HG03460 (cell line): ENCODE results near the gene GPC5.

Source experiments
- ATAC-seq: cut with Tn5 transposase; IDR thresholded peaks from one replicate; pipeline ENCODE4 v1.9.1; 2021; ENCODE audit not compliant: unreplicated experiment

The GPC5 gene

DNA sequence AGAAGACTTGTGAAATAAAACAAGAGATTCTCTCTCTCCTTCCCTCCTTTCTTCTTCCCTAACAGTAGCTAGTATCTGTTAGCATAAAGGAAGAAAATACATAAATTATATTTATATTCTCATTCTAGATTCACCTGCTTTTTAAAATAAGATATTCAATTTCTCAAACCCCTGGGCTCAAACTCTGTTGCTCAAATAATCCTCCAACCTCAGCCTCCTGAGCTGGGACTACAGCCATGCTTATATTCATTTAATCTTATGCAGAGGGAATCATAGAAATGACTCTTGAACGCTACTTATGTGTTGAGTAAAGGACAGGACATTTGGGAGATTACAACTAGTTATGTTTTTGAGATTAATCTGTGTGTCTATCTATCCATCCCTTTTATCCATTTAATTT lies 56.2 kb downstream of the GPC5 start:
- no peak for ATAC-seq

DNA sequence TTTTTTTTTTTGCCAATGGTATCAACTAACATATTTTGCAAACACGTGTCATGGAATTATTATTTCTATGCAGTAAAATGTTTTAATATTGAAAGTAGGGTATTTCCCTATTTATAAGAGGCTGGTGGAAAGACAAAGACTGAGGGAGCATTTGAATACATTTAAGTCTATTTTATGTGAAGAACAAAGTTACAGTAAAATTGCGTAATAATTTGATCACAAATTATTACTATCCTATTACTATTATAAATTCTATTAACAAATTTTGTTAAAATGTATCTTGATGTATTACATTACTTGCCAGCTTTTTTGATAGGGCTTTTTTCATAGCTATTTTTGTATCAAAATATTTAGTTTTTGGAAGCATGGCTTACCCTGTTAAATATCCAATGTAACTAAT lies 58.4 kb downstream of the GPC5 start:
- no peak for ATAC-seq

DNA sequence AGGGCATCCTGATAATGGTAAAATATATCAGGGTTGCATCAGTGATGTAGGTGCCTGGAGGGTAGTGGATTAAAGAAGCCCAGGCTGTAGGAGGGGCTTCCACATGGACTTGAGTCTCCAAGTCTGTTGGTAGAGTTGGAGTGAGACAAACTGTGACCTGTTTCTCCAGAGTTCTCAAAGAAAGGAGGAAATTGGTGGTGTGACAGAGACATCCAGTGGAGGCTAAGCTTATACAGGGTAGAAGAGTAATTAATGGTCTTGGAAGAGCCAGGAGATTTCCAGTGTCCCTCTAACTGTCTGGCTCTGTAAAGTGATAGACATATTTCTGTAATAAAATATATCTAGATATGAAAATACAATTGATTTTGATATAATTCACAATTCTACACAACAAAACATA lies 61.1 kb downstream of the GPC5 start:
- ATAC-seq: no peak

DNA sequence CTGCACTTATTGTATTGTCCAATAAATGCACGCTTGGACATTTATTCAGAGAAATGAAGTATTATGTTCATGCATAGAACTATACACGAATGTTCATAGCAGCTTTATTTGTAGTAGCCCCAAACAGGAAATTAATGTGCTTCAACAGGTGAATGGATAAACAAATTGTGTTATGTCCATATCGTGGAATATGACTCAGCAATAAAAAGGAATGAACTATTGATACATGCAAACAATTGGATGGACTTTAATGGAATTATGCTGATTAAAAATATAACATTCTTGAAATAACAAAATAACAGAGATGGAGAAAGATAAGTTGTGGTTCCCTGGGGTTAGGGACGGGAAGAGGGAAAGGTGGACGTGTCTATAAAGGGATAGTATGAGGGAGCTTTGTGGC lies 65.9 kb downstream of the GPC5 start:
- ATAC-seq: no peak

DNA sequence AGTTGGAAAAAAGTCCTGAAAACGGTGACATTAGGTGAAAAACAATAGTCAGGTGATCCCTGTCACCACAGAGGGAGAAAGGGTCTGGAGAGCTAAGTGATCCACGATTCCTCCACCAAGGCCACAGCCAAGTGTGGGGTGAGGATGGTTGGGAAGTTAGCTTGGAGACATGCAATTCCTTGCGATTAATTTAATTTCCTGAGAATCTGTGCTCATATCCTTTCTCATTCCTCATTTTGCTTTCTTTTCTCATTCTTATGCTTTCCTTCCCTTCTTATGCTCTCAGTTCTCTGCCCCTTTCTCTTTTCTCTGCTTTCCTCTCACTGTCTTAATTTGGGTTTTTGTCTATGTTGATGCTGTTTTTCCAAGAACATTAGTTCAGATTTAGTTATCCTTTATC lies 68.8 kb downstream of the GPC5 start:
- no peak for ATAC-seq

DNA sequence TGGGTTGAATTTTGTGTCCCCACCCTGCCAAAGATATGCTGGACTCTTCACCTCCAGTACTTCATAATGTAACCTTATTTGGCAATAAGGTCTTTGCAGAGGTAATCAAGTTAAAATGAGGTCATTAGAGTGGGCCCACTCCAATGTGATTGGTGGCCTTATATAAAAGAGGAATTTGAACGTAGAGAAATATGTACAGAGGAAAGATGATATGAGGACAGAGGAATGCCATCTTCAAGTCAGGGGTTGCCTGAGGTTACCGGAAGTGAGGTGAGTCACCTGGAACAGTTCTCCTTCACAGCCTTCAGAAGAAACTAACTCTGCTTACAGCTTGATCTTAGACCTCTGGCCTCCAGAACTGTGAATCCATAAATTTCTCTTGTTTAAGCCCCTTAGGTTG lies 69.9 kb downstream of the GPC5 start:
- no peak for ATAC-seq

DNA sequence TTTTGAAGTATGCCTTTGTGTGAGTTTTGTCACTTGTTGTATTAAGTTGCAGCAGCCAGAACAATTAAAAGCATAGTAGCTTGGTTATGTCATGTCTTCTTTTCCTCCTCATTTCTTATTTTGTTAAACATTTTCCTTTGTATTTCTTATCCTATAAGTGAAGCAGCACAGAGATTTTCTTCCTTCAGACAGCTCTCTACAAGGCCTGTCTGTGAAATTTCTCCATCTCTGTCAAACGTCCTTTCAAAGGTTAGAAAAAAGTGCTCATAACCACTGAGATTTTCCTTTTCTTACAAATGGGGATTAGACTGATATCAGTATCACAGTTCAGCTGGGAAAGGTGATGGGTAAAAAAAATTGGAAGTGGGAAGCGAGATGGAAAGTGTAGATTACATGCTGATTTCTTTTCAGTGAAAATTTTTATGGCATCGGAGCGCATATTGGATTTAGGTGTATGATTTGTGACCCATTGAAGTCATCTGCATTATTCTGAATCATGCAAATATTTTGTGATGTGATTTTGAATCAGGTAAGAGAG lies 71.7 kb downstream of the GPC5 start:
- no peak for ATAC-seq

DNA sequence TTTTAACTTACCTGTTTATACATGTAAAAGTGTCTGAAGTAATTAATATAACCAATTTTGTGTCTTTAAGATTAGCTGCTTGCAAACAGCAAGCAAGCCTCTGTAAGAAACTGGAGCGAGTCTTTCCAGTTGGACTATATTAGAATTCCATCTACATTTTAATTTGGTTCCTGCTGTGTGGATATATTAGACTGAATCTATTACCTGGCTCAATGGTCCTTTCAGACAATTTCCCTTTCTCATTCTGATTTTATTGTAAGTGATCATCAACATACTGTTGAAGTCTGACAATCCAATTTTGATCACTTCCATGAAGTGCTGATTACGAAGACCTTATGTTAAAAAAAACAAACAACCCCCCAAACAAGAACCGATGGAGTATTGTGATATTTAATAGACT lies 72.3 kb downstream of the GPC5 start:
- ATAC-seq: no peak

DNA sequence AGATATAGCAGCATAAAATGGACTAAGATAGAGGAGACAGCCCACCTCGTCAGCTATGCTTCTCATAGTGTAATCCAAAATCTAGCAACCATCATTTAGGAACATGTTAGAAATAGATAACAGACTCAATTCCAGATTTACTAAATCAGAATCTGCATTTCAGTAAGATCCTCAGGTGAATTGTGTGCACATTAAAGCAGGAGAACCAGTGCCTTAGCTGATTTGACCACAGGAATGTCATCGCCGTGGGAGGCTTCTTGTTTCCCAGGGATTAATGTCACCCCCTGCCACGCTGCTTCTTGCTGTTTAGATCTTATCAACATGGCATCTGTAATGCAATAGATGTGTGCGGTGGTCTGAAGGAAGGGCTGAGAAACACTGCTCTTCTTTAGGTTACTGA lies 84.0 kb downstream of the GPC5 start:
- ATAC-seq: no peak

DNA sequence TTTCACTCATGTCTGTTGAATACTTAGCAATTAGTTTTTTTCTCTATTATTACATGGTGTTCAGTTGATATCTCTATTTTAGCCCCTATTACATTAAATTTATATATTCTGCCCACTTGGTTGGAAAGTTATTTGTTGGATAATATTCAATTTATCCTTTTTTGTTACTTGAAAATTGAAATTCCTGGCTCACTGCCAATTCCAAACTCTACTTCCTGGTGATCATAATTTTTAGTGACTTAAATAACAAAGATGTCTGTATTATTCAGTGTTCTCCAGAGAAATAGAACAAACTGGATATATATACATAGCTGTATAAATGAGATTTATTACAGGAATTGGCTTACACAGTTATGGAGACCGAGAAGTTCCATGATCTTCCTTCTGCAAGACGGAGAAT lies 93.6 kb downstream of the GPC5 start:
- no peak for ATAC-seq

DNA sequence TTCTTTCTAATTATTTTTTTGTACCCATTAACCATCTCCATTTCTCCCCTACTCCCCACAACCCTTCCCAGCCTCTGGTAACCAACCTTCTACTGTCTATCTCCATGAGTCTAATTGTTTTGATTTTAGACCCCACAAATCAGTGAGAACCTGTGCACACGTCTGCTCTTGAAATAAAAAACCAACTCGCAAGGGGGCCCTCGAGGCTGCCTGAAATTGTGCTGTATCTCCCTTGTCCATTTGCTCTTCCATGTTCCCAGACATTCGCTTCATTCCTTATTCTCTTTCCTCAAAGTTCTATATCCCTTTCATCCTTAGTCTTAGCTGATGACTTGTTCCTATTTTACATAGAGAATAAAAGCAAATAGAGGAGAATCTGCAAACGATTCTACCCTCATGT lies 95.0 kb downstream of the GPC5 start:
- ATAC-seq: no peak

DNA sequence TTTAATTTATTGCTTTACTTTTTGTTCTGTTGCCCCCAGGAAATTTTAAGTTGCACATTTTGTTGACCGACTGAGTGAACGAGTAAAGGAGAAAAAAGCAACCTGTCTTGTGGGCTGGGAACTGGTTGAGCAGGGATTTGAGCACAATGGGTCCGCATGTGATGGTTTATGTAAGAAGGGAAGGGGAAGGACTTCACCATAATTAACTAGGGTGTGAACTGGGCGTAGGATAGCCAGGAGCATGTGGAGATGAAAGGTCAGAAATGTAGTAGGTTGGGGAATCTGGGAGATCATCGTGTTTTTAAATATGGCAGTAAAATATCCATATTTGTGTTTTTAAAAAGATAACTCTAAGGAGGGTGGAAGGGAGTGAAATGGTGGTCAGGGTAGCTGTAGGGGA lies 99.9 kb downstream of the GPC5 start:
- no peak for ATAC-seq

DNA sequence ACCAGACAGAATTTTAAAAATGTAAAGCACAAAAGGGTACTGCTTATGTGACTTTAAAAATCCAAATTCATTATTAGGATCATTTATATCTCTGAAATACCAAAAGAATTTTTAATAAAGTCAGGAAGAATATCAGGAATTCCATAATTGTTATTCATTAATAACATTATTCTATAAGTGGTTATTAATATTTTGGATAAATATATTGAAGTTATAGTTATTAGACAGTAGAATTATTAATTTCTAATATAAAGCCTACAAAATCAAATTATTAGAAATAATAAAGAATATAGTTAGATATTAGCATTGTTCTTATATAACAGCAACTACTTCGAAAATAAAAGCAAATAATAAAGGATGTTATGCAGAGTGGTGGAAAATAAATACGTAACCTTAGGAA lies 105.8 kb downstream of the GPC5 start:
- ATAC-seq: no peak

DNA sequence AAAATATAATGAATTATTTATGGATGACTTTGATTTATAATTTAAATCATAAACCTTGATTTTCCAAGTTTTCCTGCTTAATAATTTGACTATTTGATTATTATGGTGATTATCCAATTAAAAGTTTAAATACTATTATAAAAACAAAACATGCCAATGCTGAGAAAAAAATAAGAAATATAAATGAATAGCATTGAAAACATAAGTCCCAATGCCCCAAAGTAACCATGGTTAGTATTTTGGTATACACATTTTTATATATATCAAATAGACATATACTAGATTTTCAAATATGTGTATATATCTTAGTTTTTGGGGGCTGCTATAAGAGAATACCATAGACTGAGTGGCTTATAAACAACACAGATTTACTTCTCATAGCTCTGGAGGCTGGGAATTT lies 108.3 kb downstream of the GPC5 start:
- ATAC-seq: no peak

DNA sequence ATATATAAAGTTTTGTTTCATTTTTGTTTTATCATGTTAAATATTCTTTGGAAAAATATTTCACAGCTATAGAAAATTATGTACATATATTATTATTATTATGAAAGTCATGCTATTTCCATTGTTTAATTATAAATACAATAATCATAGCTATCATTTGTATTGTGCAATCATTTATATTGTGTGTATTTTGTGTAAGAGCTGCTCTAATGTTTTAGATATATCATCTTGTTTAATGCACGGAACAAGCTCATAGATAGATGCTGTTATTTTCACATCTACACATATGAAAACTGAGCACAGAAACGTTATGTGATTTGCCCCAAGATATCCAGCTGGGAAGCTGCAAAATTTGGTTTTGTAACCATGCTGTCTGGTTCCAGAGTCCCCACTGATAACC lies 111.6 kb downstream of the GPC5 start:
- ATAC-seq: no peak

DNA sequence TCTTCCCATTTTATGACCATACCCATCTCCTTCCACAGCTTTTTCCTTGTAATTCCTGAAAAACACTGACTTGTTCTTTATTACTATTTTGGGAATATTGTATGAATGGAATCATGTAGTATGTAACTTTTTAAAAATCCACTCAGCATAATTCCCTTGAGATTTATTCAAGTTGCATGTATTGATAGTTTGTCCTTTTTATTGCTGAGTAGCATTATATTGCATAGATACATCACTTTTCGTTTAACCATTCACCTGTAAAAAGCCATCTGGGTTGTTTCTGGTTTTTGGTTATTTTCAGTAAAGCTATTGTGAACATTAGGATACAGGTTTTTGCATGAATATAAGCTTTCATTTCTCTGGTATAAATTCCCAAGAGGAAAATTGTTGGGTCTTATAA lies 115.4 kb downstream of the GPC5 start:
- no peak for ATAC-seq

DNA sequence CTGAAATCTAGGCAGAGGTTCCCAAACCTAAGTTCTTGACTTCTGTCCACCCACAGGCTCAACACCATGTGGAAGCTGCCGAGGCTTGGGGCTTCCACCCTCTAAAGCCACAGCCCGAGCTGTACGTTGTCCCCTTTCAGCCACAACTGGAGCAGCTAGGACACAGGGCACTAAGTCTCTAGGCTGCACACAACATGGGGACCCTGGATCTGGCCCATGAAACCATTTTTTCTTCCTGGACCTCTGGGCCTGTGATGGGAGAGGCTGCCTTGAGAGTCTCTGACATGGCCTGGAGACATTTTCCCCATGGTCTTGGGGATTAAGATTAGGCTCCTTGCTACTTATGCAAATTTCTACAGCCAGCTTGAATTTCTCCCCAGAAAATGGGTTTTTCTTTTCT lies 118.4 kb downstream of the GPC5 start:
- ATAC-seq: no peak

DNA sequence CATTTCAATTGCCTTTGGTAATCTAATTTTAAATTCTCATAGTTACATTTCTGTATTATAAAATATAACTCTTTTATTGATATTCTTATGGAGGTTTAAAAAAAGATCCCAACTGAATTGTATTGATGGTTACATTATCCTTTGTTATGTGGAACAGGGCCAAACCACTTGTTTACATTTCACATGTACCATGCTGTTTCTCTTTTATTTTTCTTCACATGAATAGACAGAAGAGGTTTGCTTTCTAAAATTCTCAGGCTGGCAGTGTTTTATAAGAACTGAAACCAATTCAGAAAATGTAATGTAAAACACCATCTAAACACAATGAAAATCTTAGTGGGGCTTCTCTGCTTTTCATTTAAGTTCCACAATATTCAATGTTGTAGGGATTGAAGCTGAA lies 122.5 kb downstream of the GPC5 start:
- no peak for ATAC-seq

DNA sequence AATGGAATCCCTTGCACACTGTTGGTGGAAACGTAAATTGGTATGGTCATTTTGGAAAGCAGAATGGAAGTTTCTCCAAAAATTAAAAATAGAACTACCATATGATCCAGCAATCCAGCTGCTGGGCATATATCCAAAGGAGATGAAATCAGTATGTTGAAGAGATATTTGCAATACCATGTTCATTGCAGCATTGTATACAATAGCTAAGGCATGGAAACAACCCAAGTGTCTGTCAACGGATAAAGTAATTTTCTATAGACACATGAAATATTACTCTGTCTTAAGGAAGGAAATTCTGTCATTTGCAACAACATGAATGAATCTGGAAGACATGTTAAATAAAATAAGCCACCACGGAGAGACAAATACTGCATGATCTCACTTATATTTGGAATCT lies 124.7 kb downstream of the GPC5 start:
- no peak for ATAC-seq

DNA sequence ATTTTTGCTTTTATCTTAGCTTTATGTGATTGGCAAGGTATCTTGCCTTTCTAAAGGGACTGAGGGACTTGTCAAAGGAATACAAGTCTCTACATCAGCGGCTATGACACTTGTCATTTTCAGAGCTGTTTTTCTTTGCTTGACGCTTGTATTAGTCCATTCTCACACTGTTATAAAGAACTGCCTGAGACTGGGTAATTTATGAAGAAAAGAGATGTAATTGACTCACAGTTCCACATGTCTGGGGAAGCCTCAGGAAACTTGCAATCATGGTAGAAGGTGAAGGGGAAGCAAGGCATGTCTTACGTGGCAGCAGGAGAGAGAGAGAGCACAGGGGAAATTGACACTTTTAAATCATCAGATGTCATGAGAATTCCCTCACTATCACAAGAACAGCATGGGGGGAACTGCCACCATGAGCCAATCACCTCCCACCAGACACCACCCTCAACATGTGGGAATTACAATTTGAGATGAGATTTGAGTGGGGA lies 128.2 kb downstream of the GPC5 start:
- ATAC-seq: no peak

DNA sequence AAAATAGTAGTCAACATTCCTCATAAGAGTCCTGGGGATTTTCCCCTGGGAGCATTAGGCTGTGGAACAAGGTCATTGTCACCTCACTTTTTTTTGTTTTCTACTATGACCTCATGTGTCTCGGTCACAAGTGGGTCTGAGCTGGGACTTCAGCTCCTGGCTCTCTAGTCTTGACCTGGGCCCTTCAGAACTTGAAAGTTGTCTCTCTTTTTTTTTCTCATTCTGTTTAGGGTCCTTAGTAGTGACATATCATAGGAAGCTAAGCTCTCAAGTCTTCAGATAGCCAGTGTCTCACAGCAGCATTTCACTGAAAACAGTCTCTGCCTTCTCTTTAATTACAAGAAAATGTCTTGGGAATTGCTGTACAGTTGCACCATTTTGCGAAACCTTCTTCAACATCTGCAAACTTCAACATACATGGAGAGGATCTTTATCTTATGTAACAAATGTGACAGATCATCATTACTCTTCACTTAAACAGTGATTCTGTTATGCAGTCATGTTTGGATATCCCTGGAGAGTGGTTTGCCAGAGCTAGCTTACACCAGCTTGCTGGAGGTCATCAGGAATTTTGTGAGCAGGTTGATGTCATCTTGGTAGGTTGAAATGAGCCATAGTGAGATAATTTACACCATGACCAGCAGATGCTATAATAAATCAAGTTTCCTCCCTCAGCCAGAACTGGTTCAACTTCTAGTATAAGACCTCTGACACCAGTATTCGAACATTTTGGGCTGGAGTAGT lies 131.5 kb downstream of the GPC5 start:
- ATAC-seq: no peak

DNA sequence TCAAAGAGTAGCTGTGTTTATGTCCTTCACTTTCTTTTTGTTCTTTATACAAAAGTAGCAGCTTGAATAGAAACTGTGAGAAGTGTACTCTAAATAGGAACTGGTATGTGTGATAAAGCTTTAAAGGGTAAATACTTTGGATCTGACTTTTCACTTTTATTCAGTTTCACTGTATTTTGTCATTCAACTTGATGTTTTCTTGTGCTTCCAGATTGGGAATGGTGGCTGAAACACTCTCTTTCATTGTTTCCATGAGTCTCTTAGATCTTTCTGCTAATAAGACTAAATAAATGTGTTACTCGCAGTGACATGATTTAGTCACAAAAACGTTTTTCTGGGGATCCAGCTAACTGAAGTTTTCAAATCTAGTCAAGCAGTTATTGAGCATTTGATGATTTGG lies 133.2 kb downstream of the GPC5 start:
- ATAC-seq: no peak

DNA sequence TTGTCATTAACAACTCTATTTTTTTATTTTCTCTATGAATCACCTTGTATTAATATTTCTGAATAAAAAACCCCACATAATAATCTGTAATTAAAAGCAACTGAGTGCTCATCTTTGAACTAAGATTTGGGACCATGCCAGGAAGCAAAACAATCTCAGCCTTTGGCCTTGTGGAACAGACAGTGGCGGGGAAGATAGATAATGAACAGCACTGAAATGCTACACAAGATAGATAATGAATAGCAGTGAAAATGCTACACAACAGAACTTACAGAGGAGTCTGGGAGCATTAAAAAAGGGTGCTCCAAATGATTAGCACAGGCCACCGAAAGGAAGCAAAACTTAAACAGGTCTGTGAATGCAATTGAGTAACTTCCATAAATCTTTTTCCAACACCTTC lies 134.9 kb downstream of the GPC5 start:
- no peak for ATAC-seq
